ENCODE results near the gene CDH5. TPM values are rescaled to one million over a fixed set of nuclear protein-coding genes. Genes with fewer than 3 reads are reported as not detected.

Gene CDH5
- total and polyA plus RNA-seq, 2 of the 13 experiments (the other 11 are each of a cell fraction or from before 2014, with no cell fraction given) = 0.71 to 1.1 TPM

DNA sequence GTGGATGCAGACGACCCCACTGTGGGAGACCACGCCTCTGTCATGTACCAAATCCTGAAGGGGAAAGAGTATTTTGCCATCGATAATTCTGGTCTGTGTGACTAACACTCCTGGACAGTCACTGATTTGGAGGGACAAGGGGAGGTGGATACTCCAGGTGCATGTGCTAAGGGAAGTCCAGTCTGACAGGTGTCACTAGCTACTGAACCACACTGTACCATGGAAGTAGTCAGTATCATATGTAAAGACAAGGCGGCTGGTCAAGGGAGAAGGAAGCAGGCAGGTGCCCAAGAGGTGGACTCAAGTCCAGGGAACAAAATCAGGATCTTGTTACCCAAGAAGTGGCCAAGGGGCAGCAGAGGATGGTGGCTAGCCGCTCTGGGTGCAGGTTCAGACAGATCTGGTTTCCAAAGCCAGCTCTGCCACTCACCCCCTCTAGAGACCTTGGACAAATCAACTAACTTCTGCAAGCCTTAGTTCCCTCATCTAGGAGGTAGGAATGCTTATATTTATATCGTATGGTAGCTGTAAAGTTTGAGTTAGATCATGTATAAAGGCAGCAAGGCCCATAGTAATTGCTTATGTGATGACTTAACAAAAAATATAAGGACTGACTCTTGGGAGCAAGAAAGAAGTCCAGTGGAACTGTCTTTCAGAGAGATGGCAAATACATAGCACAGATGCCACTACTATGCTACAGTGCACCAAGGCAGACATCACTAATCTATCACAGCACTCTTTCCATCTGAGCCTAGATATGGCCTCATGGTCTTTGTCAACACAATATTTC, 22.1 kb downstream of the CDH5 start (continued):
- TF ChIP-seq, protein P1, sequence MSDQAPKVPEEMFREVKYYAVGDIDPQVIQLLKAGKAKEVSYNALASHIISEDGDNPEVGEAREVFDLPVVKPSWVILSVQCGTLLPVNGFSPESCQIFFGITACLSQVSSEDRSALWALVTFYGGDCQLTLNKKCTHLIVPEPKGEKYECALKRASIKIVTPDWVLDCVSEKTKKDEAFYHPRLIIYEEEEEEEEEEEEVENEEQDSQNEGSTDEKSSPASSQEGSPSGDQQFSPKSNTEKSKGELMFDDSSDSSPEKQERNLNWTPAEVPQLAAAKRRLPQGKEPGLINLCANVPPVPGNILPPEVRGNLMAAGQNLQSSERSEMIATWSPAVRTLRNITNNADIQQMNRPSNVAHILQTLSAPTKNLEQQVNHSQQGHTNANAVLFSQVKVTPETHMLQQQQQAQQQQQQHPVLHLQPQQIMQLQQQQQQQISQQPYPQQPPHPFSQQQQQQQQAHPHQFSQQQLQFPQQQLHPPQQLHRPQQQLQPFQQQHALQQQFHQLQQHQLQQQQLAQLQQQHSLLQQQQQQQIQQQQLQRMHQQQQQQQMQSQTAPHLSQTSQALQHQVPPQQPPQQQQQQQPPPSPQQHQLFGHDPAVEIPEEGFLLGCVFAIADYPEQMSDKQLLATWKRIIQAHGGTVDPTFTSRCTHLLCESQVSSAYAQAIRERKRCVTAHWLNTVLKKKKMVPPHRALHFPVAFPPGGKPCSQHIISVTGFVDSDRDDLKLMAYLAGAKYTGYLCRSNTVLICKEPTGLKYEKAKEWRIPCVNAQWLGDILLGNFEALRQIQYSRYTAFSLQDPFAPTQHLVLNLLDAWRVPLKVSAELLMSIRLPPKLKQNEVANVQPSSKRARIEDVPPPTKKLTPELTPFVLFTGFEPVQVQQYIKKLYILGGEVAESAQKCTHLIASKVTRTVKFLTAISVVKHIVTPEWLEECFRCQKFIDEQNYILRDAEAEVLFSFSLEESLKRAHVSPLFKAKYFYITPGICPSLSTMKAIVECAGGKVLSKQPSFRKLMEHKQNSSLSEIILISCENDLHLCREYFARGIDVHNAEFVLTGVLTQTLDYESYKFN (CRISPR knock-in tag; conservative IDR thresholded peaks at IDR 0.05) = 0 out of 2 replicates have a peak, but pooled peaks have one; percentile 12
- no peak for TF ChIP-seq DR1 (CRISPR knock-in tag; IDR thresholded peaks at IDR 0.05)
- TF ChIP-seq, protein P2, sequence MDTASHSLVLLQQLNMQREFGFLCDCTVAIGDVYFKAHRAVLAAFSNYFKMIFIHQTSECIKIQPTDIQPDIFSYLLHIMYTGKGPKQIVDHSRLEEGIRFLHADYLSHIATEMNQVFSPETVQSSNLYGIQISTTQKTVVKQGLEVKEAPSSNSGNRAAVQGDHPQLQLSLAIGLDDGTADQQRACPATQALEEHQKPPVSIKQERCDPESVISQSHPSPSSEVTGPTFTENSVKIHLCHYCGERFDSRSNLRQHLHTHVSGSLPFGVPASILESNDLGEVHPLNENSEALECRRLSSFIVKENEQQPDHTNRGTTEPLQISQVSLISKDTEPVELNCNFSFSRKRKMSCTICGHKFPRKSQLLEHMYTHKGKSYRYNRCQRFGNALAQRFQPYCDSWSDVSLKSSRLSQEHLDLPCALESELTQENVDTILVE (CRISPR knock-in tag; IDR thresholded peaks at IDR 0.05) = no peak
- TF ChIP-seq NCOA1 (CRISPR knock-in tag; IDR thresholded peaks at IDR 0.05) = peak; percentile 74; the same call in 1 of the 2 replicates
- TF ChIP-seq RAD51 (IDR thresholded peaks at IDR 0.05; ENCODE audit: borderline replicate concordance) = no peak
- TF ChIP-seq ADNP (CRISPR knock-in tag; IDR thresholded peaks at IDR 0.05) = no peak
- TF ChIP-seq ZBTB21 (CRISPR knock-in tag; IDR thresholded peaks at IDR 0.05) = no peak
- TF ChIP-seq, protein P3, sequence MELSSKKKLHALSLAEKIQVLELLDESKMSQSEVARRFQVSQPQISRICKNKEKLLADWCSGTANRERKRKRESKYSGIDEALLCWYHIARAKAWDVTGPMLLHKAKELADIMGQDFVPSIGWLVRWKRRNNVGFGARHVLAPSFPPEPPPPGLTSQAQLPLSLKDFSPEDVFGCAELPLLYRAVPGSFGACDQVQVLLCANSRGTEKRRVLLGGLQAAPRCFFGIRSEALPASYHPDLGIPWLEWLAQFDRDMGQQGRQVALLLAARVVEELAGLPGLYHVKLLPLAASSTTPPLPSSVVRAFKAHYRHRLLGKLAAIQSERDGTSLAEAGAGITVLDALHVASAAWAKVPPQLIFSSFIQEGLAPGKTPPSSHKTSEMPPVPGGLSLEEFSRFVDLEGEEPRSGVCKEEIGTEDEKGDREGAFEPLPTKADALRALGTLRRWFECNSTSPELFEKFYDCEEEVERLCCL (CRISPR knock-in tag; IDR thresholded peaks at IDR 0.05; ENCODE audit: borderline replicate concordance) = no peak
- no peak for TF ChIP-seq TEAD2 (CRISPR knock-in tag; IDR thresholded peaks at IDR 0.05)
- TF ChIP-seq KDM6A (CRISPR knock-in tag; IDR thresholded peaks at IDR 0.05; ENCODE audit: low read depth) = 0 out of 2 replicates have a peak, but pooled peaks have one; percentile 2
- no peak for TF ChIP-seq GABPA (IDR thresholded peaks at IDR 0.05; ENCODE audit: low read depth, low read length)
- no peak for TF ChIP-seq GABPA (CRISPR knock-in tag; IDR thresholded peaks at IDR 0.05; ENCODE audit: low read depth)
- no peak for TF ChIP-seq ZNF75D (CRISPR knock-in tag; IDR thresholded peaks at IDR 0.05; ENCODE audit: borderline replicate concordance)
- no peak for TF ChIP-seq ZFP41 (CRISPR knock-in tag; IDR thresholded peaks at IDR 0.05; ENCODE audit: borderline replicate concordance)
- TF ChIP-seq MEIS1 (CRISPR knock-in tag; IDR thresholded peaks at IDR 0.05; ENCODE audit: borderline replicate concordance) = no peak
- TF ChIP-seq ARNT (IDR thresholded peaks at IDR 0.05) = no peak
- TF ChIP-seq BRD4 (CRISPR knock-in tag; IDR thresholded peaks at IDR 0.05) = no peak
- no peak for TF ChIP-seq ZFP37 (CRISPR knock-in tag; IDR thresholded peaks at IDR 0.05; ENCODE audit: borderline replicate concordance)
- TF ChIP-seq SALL1 (CRISPR knock-in tag; IDR thresholded peaks at IDR 0.05) = 0 out of 2 replicates have a peak, but pooled peaks have one; percentile 15
- TF ChIP-seq ZNF772 (CRISPR knock-in tag; IDR thresholded peaks at IDR 0.05) = no peak
- TF ChIP-seq RAD21 (CRISPR knock-in tag; IDR thresholded peaks at IDR 0.05) = no peak
- no peak for TF ChIP-seq NFYC (CRISPR knock-in tag; IDR thresholded peaks at IDR 0.05)
- TF ChIP-seq TRIM24 (CRISPR knock-in tag; IDR thresholded peaks at IDR 0.05) = no peak
- no peak for TF ChIP-seq FOXC1 (CRISPR knock-in tag; IDR thresholded peaks at IDR 0.05; ENCODE audit: borderline replicate concordance)
- no peak for TF ChIP-seq ZMAT3 (CRISPR knock-in tag; conservative IDR thresholded peaks at IDR 0.05)
- TF ChIP-seq, protein P4, sequence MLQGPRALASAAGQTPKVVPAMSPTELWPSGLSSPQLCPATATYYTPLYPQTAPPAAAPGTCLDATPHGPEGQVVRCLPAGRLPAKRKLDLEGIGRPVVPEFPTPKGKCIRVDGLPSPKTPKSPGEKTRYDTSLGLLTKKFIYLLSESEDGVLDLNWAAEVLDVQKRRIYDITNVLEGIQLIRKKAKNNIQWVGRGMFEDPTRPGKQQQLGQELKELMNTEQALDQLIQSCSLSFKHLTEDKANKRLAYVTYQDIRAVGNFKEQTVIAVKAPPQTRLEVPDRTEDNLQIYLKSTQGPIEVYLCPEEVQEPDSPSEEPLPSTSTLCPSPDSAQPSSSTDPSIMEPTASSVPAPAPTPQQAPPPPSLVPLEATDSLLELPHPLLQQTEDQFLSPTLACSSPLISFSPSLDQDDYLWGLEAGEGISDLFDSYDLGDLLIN (CRISPR knock-in tag; IDR thresholded peaks at IDR 0.05; ENCODE audit: borderline replicate concordance) = no peak

All from HepG2 (cell line).